ENCODE results near the gene LDB2. TPM values are rescaled to one million over a fixed set of nuclear protein-coding genes. Genes with fewer than 3 reads are reported as not detected.
A peak's percentile ranks its signal among the peaks of the same experiment; 100 is the strongest.

Gene LDB2
- total and polyA plus RNA-seq, 2 donors (not counting 3 experiments of a cell fraction or from before 2014, with no cell fraction given), result 127 to 223 TPM

DNA sequence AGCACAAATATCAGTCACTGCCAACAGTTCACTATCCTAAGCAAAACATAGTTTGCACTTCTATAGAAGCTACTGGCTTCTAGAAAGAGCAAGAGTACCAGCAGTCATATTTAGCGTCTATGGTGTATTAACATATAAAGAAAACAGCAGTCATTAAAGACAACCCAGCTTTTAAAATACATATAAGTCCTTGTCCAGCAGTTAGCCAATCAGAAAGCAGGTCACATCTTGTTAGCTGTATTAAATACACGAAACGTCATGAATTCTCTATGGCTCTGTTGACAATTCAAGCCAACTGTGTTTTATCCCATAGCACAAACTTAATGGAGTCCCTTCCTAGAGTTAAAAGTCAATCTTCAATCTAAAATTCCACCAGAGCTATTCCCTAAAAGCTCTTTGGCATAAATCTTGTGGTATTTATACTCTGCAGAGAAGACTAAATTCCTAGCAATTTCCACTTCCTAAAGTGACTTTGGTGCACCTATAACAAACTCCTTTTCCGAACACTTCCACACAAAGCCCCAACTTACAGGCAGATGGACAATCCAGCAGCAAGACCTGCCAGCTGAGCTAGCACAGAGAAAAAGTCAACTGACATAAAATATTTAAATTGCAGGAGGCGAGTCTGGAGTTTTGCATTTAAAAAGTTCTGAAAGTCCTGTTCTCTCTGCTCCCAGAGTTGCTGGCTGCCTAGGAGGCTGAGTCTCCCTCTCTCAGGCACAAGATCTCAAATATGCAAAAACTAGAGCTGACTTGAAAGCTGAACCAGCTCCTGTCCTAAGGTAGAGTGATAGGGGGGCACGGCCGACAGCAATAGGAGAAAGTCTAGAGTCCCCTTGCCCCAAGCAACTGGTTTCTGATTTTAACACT is 1.3 kb downstream of the LDB2 start:
- peaks cover 49% of the 10 kb centered on the region for H3K4me1 ChIP-seq (ENCODE audit: control insufficient read depth, extremely low read depth, insufficient read depth, low read length)
- H3K36me3 ChIP-seq (ENCODE audit: control insufficient read depth in 2 of 2, extremely low read depth in 1 of 2, insufficient read depth in 2 of 2, low read length in 2 of 2), result no peaks in the 10 kb centered on the region
- TF ChIP-seq JUN (IDR thresholded peaks at IDR 0.05; ENCODE audit: borderline replicate concordance, insufficient read depth, insufficient read length, low read depth) (no peak), MYC (IDR thresholded peaks at IDR 0.05; ENCODE audit: low read depth, low read length) (no peak), POLR2AphosphoS5 (IDR thresholded peaks at IDR 0.05; ENCODE audit: insufficient read depth, low read depth, low read length) (no peak), FOS (IDR thresholded peaks at IDR 0.05; ENCODE audit: borderline replicate concordance, insufficient read depth, low read length) (no peak), POLR2A (IDR thresholded peaks at IDR 0.05; ENCODE audit: low read depth, low read length) (no peak), GATA2 (IDR thresholded peaks at IDR 0.05; ENCODE audit: insufficient read depth, insufficient read length, low read depth, low read length) (no peak)
- TF ChIP-seq, protein P1, sequence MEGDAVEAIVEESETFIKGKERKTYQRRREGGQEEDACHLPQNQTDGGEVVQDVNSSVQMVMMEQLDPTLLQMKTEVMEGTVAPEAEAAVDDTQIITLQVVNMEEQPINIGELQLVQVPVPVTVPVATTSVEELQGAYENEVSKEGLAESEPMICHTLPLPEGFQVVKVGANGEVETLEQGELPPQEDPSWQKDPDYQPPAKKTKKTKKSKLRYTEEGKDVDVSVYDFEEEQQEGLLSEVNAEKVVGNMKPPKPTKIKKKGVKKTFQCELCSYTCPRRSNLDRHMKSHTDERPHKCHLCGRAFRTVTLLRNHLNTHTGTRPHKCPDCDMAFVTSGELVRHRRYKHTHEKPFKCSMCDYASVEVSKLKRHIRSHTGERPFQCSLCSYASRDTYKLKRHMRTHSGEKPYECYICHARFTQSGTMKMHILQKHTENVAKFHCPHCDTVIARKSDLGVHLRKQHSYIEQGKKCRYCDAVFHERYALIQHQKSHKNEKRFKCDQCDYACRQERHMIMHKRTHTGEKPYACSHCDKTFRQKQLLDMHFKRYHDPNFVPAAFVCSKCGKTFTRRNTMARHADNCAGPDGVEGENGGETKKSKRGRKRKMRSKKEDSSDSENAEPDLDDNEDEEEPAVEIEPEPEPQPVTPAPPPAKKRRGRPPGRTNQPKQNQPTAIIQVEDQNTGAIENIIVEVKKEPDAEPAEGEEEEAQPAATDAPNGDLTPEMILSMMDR (IDR thresholded peaks at IDR 0.05; ENCODE audit: extremely low read depth in 1 of 2, insufficient read depth in 1 of 2, low read depth in 1 of 2, low read length in 2 of 2), result no peak
- TF ChIP-seq, protein P2, sequence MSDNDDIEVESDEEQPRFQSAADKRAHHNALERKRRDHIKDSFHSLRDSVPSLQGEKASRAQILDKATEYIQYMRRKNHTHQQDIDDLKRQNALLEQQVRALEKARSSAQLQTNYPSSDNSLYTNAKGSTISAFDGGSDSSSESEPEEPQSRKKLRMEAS (IDR thresholded peaks at IDR 0.05; ENCODE audit: insufficient read depth, insufficient read length), result no peak
- TSS peak; percentile 59 for BruUV-seq (replicated peaks)
- POLR2A ChIA-PET, result interaction anchor here (0.6 kb wide), 1 partner anchor 604 kb away, joined by 3 read pairs; no protein-coding TSS in a partner anchor
- H3K4me3 ChIP-seq (replicated peaks in 1 of 3; ENCODE audit: insufficient read depth in 1 of 3, low read depth in 1 of 3, low read length in 3 of 3), result peak overlapping the region; percentile 66 to 96 (median 86)
- CTCF ChIA-PET, result interaction anchor here (0.6 to 4.0 kb wide), 10 partner anchors 10 to 551 kb away, joined by 3 to 20 read pairs (median 5); no protein-coding TSS in a partner anchor
- dilution Hi-C loops (cut with MboI; ENCODE audit: extremely low pct_ligation_motif_present, low sequenced_read_pairs), result no loop called here
- H3K79me2 ChIP-seq (ENCODE audit: control insufficient read depth, insufficient read depth, low read length), result peaks cover 49% of the 10 kb centered on the region
- peak overlapping the region; percentile 58 for H3K27ac ChIP-seq (ENCODE audit: insufficient read depth, low read depth, low read length)
- H2AFZ ChIP-seq (ENCODE audit: low read depth, low read length), result peak overlapping the region; percentile 32
- H3K27me3 ChIP-seq (ENCODE audit: control insufficient read depth in 2 of 2, insufficient read depth in 2 of 2, low read length in 2 of 2), result no peaks in the 10 kb centered on the region
- H3K9ac ChIP-seq (replicated peaks; ENCODE audit: extremely low read depth, insufficient read depth, low read length), result peak overlapping the region; percentile 68
- H3K9me3 ChIP-seq (replicated peaks; ENCODE audit: control insufficient read depth, insufficient read depth, low read length), result no peaks in the 10 kb centered on the region
- peak; percentile 81 for FAIRE-seq
- no peaks in the 10 kb centered on the region for H3K9me1 ChIP-seq (replicated peaks; ENCODE audit: control insufficient read depth, extremely low read depth, insufficient read depth, low read length)
- no peaks in the 10 kb centered on the region for H4K20me1 ChIP-seq (replicated peaks; ENCODE audit: control insufficient read depth, extremely low read depth, insufficient read depth, low read length)
- DNase-seq (ENCODE audit: low read depth, low spot score), result peak; percentile 85
- peak overlapping the region; percentile 100 for H3K4me2 ChIP-seq (ENCODE audit: insufficient read depth, low read length)
- intact Hi-C loops (cut with micrococcal nuclease), result loop anchor here (1.0 to 10.0 kb wide), 2 partner anchors 39 to 212 kb away; no protein-coding TSS in a partner anchor
